ENCODE measurements around the gene CANT1.

The CANT1 gene

DNA sequence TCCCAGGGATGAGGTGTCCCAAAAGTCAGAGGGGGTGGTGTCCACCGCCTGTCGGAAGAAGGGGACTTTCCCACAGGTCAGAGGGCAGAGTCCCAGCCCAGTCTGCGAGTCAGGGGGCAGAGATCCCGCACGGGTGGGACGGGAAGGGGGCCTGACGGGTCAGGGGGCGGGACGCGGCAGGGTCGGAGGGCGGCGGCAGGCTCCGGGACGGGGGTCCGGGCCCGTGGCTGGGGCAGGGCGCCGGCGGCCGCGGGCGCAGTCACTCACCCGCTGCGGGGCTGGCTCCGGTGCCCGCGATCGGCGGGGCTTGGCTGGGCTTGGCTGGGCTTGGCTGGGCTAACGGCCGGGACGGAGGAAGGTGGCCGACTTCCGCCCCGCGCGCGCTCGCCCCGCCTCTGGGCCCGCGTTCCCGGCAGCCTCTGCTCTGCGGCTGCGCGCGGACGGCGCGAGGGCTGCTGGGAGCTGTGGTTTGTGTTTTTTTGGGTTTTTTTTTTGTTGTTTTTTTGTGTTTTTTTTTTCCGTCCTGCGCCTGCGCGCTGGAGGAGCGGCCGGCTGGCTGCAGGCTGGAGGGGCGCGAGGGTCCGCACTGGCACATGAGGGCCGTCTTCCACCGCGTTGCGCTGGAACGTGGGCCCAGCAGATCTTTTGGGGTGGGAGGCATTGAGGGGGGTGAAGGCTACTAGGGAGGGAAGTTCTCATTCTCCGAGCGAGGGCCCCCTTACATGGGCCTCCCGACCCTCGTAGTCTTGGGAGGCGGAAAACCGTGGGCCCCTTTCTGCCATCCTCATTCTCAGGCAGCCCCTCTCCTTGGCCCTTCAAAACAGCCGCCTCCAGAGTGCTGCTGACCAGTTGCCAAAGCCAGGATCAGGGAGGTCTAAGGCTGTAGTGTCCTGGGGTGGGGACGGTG, at the start of gene CANT1:
Gene CANT1, minus strand, starts transcription at position 368 of the 907 bp plus-strand sequence. CDS start 12,142 bp downstream, outside the sequence.
- Histone ChIP-seq H3K27ac (peak within 1 kb of the TSS; percentile 76), H3K4me3 (peak within 1 kb of the TSS; percentile 81), H3K9ac (ENCODE audit: insufficient read length) (peak within 1 kb of the TSS; percentile 84), H3K36me3 (ENCODE audit: insufficient read depth, low read length) (peaks cover 7% of the 10 kb centered on the region; the same call in 1 of the 2 replicates), H3K9me3 (ENCODE audit: low read depth, low read length) (no peaks in the 10 kb centered on the region; the same call in 1 of the 2 replicates)
- no peak for DNase-seq (ENCODE audit: low read depth, low spot score)
- TF ChIP-seq FOXP2 (optimal IDR thresholded peaks at IDR 0.05; ENCODE audit: control extremely low read depth, extremely low read length, insufficient read depth) = peak; percentile 62
- TF ChIP-seq POLR2AphosphoS5 (IDR thresholded peaks at IDR 0.05; ENCODE audit: borderline replicate concordance, low read depth, low read length) = peak; percentile 82
- no peak for TF ChIP-seq EZH2 (IDR thresholded peaks at IDR 0.05)

DNA sequence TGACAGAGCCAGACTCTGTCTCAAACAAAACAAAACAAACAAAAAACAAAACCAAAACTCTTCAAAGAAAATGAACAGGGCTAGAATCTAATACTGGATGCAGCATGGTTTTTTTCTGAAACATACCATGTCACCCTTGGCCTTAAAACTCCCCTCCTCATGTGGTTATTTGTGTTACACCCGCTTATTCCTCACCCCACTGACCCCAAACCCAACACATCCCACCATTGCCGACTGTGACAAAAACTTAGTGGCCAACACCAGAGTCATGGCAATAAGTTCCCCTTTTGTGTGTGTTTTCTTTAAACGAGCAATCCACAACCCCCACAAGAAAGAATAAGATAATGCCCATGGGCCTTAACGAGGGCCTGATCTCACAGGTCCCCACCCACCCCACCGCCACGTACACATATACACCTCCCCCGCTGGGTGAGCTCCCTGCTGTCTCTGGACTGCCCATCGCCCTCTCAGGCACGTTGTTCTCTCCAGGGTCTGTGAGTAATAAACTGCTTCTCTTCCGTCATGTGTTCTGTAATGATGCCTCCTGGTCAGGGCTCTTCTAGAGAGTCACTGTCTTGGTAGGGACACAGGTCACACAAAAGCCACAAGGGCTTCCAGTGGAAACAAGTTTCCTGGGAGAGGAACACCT, 48.3 kb upstream of the CANT1 start:
- DNase-seq (ENCODE audit: low read depth, low spot score) = no peak
- Histone ChIP-seq H3K27ac (no peak overlapping the region), H3K9me3 (ENCODE audit: low read depth, low read length) (no peaks in the 10 kb centered on the region; the same call in 1 of the 2 replicates), H3K4me3 (no peak overlapping the region), H3K9ac (ENCODE audit: insufficient read length) (no peak overlapping the region), H3K36me3 (ENCODE audit: insufficient read depth, low read length) (no peaks in the 10 kb centered on the region)
- TF ChIP-seq EZH2 (IDR thresholded peaks at IDR 0.05) = no peak
- TF ChIP-seq POLR2AphosphoS5 (IDR thresholded peaks at IDR 0.05; ENCODE audit: borderline replicate concordance, low read depth, low read length) = no peak
- TF ChIP-seq FOXP2 (optimal IDR thresholded peaks at IDR 0.05; ENCODE audit: control extremely low read depth, extremely low read length, insufficient read depth) = no peak

DNA sequence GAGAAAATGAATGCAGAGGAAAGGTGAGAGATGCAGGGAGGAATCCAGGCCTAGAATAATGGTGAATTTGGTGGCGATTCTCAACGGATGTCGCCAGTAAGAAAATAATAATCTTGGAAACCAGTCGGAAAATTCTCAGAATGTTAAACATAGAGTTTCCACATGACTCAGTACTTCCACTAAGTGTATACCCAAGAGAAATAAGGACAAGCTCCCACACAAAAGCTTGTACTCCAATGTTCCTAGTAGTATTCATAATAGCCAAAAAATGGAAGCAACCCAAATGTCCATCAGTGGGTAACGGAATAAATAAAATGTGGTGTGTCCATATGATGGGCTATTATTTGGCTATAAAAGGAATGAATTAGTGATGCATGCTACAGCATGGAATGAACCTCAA, 45.6 kb upstream of the CANT1 start:
- DNase-seq (ENCODE audit: low read depth, low spot score) = no peak
- H3K9me3 ChIP-seq (ENCODE audit: low read depth, low read length) = no peaks in the 10 kb centered on the region; the same call in 1 of the 2 replicates
- no peaks in the 10 kb centered on the region for H3K36me3 ChIP-seq (ENCODE audit: insufficient read depth, low read length)
- no peak overlapping the region for H3K27ac ChIP-seq
- TF ChIP-seq POLR2AphosphoS5 (IDR thresholded peaks at IDR 0.05; ENCODE audit: borderline replicate concordance, low read depth, low read length) = no peak
- no peak overlapping the region for H3K4me3 ChIP-seq
- H3K9ac ChIP-seq (ENCODE audit: insufficient read length) = no peak overlapping the region

DNA sequence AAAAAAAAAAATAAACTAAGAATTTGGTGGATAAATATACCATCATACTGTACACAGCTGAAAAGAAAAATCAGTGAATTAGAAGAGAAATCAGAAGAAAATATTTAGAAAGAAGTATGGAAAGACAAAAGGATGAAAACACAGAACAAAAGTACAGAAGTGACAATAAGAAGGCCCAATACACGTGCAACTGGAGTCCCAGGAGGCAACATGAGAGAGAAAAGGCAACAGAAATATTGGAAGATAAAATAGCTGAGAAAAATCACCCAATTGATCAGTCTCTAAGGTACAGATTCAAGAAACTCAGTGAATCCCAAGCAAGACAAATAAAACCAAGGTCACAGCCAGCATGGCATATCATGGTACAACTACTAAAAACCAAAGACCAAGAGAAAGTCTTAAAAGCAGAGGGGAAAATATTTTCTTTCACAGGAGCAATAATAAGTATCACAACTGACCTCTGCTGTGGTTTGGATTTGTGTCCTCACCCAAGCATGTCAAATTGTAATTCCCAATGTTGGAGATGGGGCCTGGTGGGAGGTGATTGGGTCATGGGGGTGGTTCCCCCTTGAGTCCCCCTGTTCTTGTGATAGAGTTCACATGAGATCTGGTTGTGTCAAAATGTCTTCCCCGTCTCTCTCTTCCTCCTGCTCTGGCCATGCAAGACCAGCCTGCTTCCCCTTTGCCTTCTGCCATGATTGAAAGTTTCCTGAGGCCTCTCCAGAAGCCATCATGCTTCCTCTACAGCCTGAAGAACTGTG, 44.8 kb upstream of the CANT1 start:
- no peaks in the 10 kb centered on the region for H3K36me3 ChIP-seq (ENCODE audit: insufficient read depth, low read length)
- H3K9ac ChIP-seq (ENCODE audit: insufficient read length) = no peak overlapping the region
- no peak for DNase-seq (ENCODE audit: low read depth, low spot score)
- H3K27ac ChIP-seq = no peak overlapping the region
- TF ChIP-seq POLR2AphosphoS5 (IDR thresholded peaks at IDR 0.05; ENCODE audit: borderline replicate concordance, low read depth, low read length) = no peak
- no peak for TF ChIP-seq EZH2 (IDR thresholded peaks at IDR 0.05)
- no peak for TF ChIP-seq FOXP2 (optimal IDR thresholded peaks at IDR 0.05; ENCODE audit: control extremely low read depth, extremely low read length, insufficient read depth)
- no peaks in the 10 kb centered on the region; the same call in 1 of the 2 replicates for H3K9me3 ChIP-seq (ENCODE audit: low read depth, low read length)
- H3K4me3 ChIP-seq = no peak overlapping the region

DNA sequence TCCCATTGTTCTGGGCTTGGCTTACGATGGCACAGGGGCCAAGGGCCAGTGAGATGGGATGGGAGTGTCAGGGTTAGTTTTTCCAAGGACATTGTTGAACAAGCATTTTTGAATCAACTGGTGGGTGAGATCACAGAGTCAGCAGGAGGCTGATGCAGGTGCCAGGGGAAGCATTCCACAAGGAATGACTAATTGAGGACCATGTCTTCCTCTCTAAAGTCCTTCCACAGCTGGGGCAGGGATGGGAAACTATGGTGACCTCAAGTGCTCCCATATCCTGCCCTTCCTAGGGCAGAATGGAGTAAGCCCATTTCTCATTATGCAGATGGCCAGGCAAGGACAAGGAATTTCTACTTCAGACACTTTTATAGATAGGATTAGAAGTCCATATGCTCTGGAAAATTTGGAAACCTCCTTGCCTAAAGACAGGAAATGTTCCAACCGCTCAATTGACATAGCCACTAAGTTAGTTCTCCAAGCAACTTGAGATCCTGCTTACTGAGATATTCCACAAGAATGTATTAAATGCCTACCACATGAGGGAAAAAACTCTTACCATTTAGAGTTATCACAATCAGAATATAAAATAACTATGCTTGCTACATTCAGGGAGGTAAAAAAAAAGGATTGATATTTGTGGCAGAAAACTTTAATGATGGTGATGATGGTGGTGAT, 43.8 kb upstream of the CANT1 start:
- no peak overlapping the region for H3K4me3 ChIP-seq
- no peak for DNase-seq (ENCODE audit: low read depth, low spot score)
- no peak overlapping the region for H3K9ac ChIP-seq (ENCODE audit: insufficient read length)
- no peaks in the 10 kb centered on the region; the same call in 1 of the 2 replicates for H3K9me3 ChIP-seq (ENCODE audit: low read depth, low read length)
- TF ChIP-seq EZH2 (IDR thresholded peaks at IDR 0.05) = no peak
- TF ChIP-seq FOXP2 (optimal IDR thresholded peaks at IDR 0.05; ENCODE audit: control extremely low read depth, extremely low read length, insufficient read depth) = no peak
- no peak for TF ChIP-seq POLR2AphosphoS5 (IDR thresholded peaks at IDR 0.05; ENCODE audit: borderline replicate concordance, low read depth, low read length)
- no peak overlapping the region for H3K27ac ChIP-seq
- H3K36me3 ChIP-seq (ENCODE audit: insufficient read depth, low read length) = no peaks in the 10 kb centered on the region

DNA sequence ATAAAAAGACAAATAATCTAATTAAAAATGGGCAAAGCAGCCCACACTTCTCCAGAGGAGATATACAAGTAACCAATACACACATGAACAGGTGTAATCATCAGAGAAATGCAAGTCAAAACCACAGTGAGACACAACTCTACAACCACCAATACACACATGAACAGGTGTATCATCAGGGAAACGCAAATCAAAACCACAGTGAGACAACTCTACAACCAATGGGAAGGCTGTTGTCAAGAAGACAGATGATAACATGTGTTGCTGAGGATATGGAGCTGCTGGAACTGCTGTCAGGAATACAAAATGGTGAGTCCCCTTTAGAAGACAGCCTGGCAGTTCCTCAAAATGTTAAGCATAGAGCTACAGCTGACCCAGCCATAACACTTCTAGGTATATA, 42.6 kb upstream of the CANT1 start:
- H3K9me3 ChIP-seq (ENCODE audit: low read depth, low read length) = no peaks in the 10 kb centered on the region; the same call in 1 of the 2 replicates
- no peak overlapping the region for H3K9ac ChIP-seq (ENCODE audit: insufficient read length)
- no peaks in the 10 kb centered on the region for H3K36me3 ChIP-seq (ENCODE audit: insufficient read depth, low read length)
- H3K27ac ChIP-seq = no peak overlapping the region
- no peak overlapping the region for H3K4me3 ChIP-seq
- TF ChIP-seq FOXP2 (optimal IDR thresholded peaks at IDR 0.05; ENCODE audit: control extremely low read depth, extremely low read length, insufficient read depth) (no peak), EZH2 (IDR thresholded peaks at IDR 0.05) (no peak), POLR2AphosphoS5 (IDR thresholded peaks at IDR 0.05; ENCODE audit: borderline replicate concordance, low read depth, low read length) (no peak)
- DNase-seq (ENCODE audit: low read depth, low spot score) = no peak

DNA sequence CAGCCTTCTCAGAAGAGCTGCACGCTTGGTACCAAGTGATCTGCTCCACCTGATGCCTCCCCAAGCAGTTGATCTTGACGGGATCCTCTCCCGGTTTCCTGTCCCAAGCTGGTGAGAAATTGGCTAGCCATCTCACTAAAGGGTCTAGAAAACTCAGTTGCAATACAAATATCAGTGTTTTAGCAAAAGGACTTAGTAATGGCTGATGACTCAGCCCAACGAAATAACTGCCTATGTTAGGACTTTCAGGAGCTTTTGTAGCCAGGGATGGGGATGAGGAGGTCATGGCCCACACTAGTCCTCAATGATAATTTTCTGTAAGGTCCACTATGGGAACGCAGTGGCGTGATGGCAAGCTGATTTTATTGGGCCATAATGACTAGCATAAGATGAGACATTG, 41.7 kb upstream of the CANT1 start:
- no peak for DNase-seq (ENCODE audit: low read depth, low spot score)
- Histone ChIP-seq H3K9me3 (ENCODE audit: low read depth, low read length) (no peaks in the 10 kb centered on the region; the same call in 1 of the 2 replicates), H3K27ac (no peak overlapping the region), H3K9ac (ENCODE audit: insufficient read length) (no peak overlapping the region), H3K36me3 (ENCODE audit: insufficient read depth, low read length) (no peaks in the 10 kb centered on the region), H3K4me3 (no peak overlapping the region)
- TF ChIP-seq FOXP2 (optimal IDR thresholded peaks at IDR 0.05; ENCODE audit: control extremely low read depth, extremely low read length, insufficient read depth) (no peak), POLR2AphosphoS5 (IDR thresholded peaks at IDR 0.05; ENCODE audit: borderline replicate concordance, low read depth, low read length) (no peak), EZH2 (IDR thresholded peaks at IDR 0.05) (no peak)
